ENCODE measurements around the gene PAOX. TPM values are rescaled to one million over a fixed set of nuclear protein-coding genes. Genes with fewer than 3 reads are reported as not detected.

Gene PAOX
- total and polyA plus RNA-seq, 2 of the 13 experiments (the other 11 are each of a cell fraction or from before 2014, with no cell fraction given), result 0.49 to 0.77 TPM

- no peak for TF ChIP-seq ZBTB2 (CRISPR knock-in tag; IDR thresholded peaks at IDR 0.05; ENCODE audit: low read depth)
- no peak for TF ChIP-seq HNF4G (IDR thresholded peaks at IDR 0.05; ENCODE audit: borderline replicate concordance, low read depth, low read length)
- no peak for TF ChIP-seq HNF4G (CRISPR knock-in tag; IDR thresholded peaks at IDR 0.05; ENCODE audit: borderline replicate concordance, low read depth)
- TF ChIP-seq, protein P1, sequence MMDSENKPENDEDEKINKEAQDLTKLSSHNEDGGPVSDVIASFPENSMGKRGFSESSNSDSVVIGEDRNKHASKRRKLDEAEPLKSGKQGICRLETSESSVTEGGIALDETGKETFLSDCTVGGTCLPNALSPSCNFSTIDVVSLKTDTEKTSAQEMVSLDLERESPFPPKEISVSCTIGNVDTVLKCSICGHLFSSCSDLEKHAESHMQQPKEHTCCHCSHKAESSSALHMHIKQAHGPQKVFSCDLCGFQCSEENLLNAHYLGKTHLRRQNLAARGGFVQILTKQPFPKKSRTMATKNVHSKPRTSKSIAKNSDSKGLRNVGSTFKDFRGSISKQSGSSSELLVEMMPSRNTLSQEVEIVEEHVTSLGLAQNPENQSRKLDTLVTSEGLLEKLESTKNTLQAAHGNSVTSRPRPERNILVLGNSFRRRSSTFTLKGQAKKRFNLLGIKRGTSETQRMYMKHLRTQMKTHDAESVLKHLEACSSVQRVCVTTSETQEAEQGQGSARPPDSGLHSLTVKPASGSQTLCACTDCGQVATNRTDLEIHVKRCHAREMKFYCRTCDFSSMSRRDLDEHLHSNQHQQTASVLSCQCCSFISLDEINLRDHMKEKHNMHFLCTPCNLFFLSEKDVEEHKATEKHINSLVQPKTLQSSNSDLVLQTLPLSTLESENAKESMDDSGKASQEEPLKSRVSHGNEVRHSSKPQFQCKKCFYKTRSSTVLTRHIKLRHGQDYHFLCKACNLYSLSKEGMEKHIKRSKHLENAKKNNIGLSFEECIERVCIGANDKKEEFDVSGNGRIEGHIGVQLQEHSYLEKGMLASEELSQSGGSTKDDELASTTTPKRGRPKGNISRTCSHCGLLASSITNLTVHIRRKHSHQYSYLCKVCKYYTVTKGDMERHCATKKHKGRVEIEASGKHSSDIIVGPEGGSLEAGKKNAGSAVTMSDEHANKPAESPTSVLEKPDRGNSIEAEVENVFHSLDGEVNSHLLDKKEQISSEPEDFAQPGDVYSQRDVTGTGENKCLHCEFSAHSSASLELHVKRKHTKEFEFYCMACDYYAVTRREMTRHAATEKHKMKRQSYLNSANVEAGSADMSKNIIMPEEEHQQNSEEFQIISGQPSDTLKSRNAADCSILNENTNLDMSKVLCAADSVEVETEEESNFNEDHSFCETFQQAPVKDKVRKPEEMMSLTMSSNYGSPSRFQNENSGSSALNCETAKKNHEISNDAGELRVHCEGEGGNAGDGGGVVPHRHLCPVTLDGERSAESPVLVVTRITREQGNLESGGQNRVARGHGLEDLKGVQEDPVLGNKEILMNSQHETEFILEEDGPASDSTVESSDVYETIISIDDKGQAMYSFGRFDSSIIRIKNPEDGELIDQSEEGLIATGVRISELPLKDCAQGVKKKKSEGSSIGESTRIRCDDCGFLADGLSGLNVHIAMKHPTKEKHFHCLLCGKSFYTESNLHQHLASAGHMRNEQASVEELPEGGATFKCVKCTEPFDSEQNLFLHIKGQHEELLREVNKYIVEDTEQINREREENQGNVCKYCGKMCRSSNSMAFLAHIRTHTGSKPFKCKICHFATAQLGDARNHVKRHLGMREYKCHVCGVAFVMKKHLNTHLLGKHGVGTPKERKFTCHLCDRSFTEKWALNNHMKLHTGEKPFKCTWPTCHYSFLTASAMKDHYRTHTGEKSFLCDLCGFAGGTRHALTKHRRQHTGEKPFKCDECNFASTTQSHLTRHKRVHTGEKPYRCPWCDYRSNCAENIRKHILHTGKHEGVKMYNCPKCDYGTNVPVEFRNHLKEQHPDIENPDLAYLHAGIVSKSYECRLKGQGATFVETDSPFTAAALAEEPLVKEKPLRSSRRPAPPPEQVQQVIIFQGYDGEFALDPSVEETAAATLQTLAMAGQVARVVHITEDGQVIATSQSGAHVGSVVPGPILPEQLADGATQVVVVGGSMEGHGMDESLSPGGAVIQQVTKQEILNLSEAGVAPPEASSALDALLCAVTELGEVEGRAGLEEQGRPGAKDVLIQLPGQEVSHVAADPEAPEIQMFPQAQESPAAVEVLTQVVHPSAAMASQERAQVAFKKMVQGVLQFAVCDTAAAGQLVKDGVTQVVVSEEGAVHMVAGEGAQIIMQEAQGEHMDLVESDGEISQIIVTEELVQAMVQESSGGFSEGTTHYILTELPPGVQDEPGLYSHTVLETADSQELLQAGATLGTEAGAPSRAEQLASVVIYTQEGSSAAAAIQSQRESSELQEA (CRISPR knock-in tag; IDR thresholded peaks at IDR 0.05; ENCODE audit: not compliant biosample characterization), result no peak
- TF ChIP-seq, protein P2, sequence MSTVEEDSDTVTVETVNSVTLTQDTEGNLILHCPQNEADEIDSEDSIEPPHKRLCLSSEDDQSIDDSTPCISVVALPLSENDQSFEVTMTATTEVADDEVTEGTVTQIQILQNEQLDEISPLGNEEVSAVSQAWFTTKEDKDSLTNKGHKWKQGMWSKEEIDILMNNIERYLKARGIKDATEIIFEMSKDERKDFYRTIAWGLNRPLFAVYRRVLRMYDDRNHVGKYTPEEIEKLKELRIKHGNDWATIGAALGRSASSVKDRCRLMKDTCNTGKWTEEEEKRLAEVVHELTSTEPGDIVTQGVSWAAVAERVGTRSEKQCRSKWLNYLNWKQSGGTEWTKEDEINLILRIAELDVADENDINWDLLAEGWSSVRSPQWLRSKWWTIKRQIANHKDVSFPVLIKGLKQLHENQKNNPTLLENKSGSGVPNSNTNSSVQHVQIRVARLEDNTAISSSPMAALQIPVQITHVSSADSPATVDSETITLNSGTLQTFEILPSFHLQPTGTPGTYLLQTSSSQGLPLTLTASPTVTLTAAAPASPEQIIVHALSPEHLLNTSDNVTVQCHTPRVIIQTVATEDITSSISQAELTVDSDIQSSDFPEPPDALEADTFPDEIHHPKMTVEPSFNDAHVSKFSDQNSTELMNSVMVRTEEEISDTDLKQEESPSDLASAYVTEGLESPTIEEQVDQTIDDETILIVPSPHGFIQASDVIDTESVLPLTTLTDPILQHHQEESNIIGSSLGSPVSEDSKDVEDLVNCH (CRISPR knock-in tag; IDR thresholded peaks at IDR 0.05), result no peak
- TF ChIP-seq, protein P3, sequence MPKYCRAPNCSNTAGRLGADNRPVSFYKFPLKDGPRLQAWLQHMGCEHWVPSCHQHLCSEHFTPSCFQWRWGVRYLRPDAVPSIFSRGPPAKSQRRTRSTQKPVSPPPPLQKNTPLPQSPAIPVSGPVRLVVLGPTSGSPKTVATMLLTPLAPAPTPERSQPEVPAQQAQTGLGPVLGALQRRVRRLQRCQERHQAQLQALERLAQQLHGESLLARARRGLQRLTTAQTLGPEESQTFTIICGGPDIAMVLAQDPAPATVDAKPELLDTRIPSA (CRISPR knock-in tag; IDR thresholded peaks at IDR 0.05; ENCODE audit: borderline replicate concordance), result no peak
- TF ChIP-seq POLR2G (IDR thresholded peaks at IDR 0.05; ENCODE audit: low read depth, low read length), result 0 out of 2 replicates have a peak, but pooled peaks have one; percentile 19
- no peak for TF ChIP-seq SP4 (CRISPR knock-in tag; IDR thresholded peaks at IDR 0.05)
- TF ChIP-seq, protein P4, sequence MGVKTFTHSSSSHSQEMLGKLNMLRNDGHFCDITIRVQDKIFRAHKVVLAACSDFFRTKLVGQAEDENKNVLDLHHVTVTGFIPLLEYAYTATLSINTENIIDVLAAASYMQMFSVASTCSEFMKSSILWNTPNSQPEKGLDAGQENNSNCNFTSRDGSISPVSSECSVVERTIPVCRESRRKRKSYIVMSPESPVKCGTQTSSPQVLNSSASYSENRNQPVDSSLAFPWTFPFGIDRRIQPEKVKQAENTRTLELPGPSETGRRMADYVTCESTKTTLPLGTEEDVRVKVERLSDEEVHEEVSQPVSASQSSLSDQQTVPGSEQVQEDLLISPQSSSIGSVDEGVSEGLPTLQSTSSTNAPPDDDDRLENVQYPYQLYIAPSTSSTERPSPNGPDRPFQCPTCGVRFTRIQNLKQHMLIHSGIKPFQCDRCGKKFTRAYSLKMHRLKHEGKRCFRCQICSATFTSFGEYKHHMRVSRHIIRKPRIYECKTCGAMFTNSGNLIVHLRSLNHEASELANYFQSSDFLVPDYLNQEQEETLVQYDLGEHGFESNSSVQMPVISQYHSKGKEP (CRISPR knock-in tag; IDR thresholded peaks at IDR 0.05), result no peak
- no peak for TF ChIP-seq CREM (IDR thresholded peaks at IDR 0.05)
- TF ChIP-seq CREM (CRISPR knock-in tag; IDR thresholded peaks at IDR 0.05), result no peak
- no peak for TF ChIP-seq SRSF9 (IDR thresholded peaks at IDR 0.05; ENCODE audit: borderline replicate concordance, insufficient read depth, low read depth, low read length, poor library complexity, severe bottlenecking)
- 0 out of 2 replicates have a peak, but pooled peaks have one; percentile 29 for TF ChIP-seq MTA1 (CRISPR knock-in tag; IDR thresholded peaks at IDR 0.05; ENCODE audit: borderline replicate concordance)
- TF ChIP-seq ZMYM3 (CRISPR knock-in tag; IDR thresholded peaks at IDR 0.05), result no peak
- no peak for TF ChIP-seq KLF11 (CRISPR knock-in tag; IDR thresholded peaks at IDR 0.05)
- TF ChIP-seq CBX1 (IDR thresholded peaks at IDR 0.05; ENCODE audit: low read depth), result no peak
These were observed 29.5 kb upstream of the PAOX start (continued) for GRCh38 chr10:133349577-133350011.

All from HepG2 (cell line).